GM12878 (cell line): ENCODE results near the gene CCDC88A. TPM values are rescaled to one million over a fixed set of nuclear protein-coding genes. Genes with fewer than 3 reads are reported as not detected.
"Not testable (repeated sequence)": the region's sequence is repeated elsewhere in the genome, so short reads cannot be mapped to it uniquely, and the experiment has no call there.

ENCODE experiments used
- ATAC-seq: fragments of 200-7000 bp; cut with Tn5 transposase; 3 replicates; pipeline ENCODE4 v1.9.1; 2020; ENCODE audit warnings: mild to moderate bottlenecking, moderate library complexity
- BruUV-seq: library from RNA; stranded (reverse); fragments of 400-500 nt; replicated peaks from 2 replicates; lab custom pipeline; 2021; lab: Mats Ljungman, UMichigan
- CTCF ChIA-PET: fragments of 300-600 bp; sonication (Branson Sonifier 250); formaldehyde crosslinking; extraction: SDS; loops from one replicate; lab custom pipeline; 2021; ENCODE audit warnings: inconsistent platforms; lab: Yijun Ruan, JAX
- POLR2A ChIA-PET: fragments of 350-600 bp; formaldehyde crosslinking; extraction: SDS; loops from one replicate; lab custom pipeline; 2021; ENCODE audit warnings: inconsistent platforms; lab: Charles Lee
- RAD21 ChIA-PET: fragments of 300-600 bp; sonication (Branson Sonifier 250); formaldehyde crosslinking; loops from one replicate; lab custom pipeline; 2023; ENCODE audit warnings: antibody characterized with exemption; ENCODE audit not compliant: unreplicated experiment; lab: Charles Lee
- SMC1A ChIA-PET: fragments of 300-600 bp; sonication (Branson Sonifier 250); formaldehyde crosslinking; loops from one replicate; lab custom pipeline; 2023; ENCODE audit not compliant: unreplicated experiment, uncharacterized antibody; lab: Charles Lee
- DNase-seq: peaks from one replicate; pipeline ENCODE4 v3.0.0-alpha.2; 2011; ENCODE audit warnings: low read depth, low spot score
- FAIRE-seq: peaks from 3 replicates; lab custom pipeline; 2011; peaks lifted over from hg19 to GRCh38; lab: Jason Lieb, UNC
- H2AFZ ChIP-seq: 2 replicates; pipeline ENCODE4 v1.6.0; 2011; ENCODE audit warnings: low read depth, low read length, control low read depth; ENCODE audit not compliant: control insufficient read depth
- H3K27ac ChIP-seq: 2 replicates; pipeline ENCODE4 v1.5.1; 2011; ENCODE audit warnings: control low read depth; ENCODE audit not compliant: control insufficient read depth, insufficient read depth
- H3K27me3 ChIP-seq, 2 experiments: replicated peaks in 1 of 2; 2 replicates each; pipeline versions ENCODE4 v1.6.0 to v1.6.1; 2011; ENCODE audit warnings: low read length in 1 of 2; ENCODE audit not compliant: control insufficient read depth in 2 of 2, insufficient read depth in 2 of 2
- H3K36me3 ChIP-seq, 2 experiments: 2 replicates each; pipeline ENCODE4 v1.5.1; 2011; ENCODE audit warnings: low read length in 1 of 2; ENCODE audit not compliant: control insufficient read depth in 2 of 2, insufficient read depth in 2 of 2
- H3K4me1 ChIP-seq: 2 replicates; pipeline ENCODE4 v1.6.1; 2011; ENCODE audit warnings: mild to moderate bottlenecking, low read length, moderate library complexity, mixed read lengths; ENCODE audit not compliant: control insufficient read depth, insufficient read depth
- H3K4me2 ChIP-seq: 2 replicates; pipeline ENCODE4 v1.6.0; 2011; ENCODE audit warnings: control low read depth; ENCODE audit not compliant: control insufficient read depth, insufficient read depth
- H3K4me3 ChIP-seq: fragments of 200-600 bp; sonication (generic); 2 replicates; pipeline ENCODE4 v1.5.1; 2016
- H3K79me2 ChIP-seq: 2 replicates; pipeline ENCODE4 v1.6.0; 2011; ENCODE audit warnings: low read length; ENCODE audit not compliant: control insufficient read depth, insufficient read depth
- H3K9ac ChIP-seq: 2 replicates; pipeline ENCODE4 v1.8.0; 2011; ENCODE audit warnings: low read length, control low read depth, mixed read lengths; ENCODE audit not compliant: control insufficient read depth, insufficient read depth
- H3K9me3 ChIP-seq: replicated peaks from 3 replicates; pipeline ENCODE4 v1.5.1; 2011; ENCODE audit warnings: mild to moderate bottlenecking, low read length; ENCODE audit not compliant: control insufficient read depth, insufficient read depth
- H4K20me1 ChIP-seq: 2 replicates; pipeline ENCODE4 v1.6.0; 2011; ENCODE audit not compliant: control insufficient read depth, insufficient read depth
- ATF7 ChIP-seq: fragments of 450-650 bp; IDR thresholded peaks from 2 replicates; pipeline ENCODE4 v1.6.1; 2016; ENCODE audit warnings: low read depth, mild to moderate bottlenecking
- CREB1 ChIP-seq: IDR thresholded peaks from 2 replicates; pipeline ENCODE4 v1.6.1; 2012; ENCODE audit warnings: low read depth, mild to moderate bottlenecking, inconsistent platforms
- HCFC1 ChIP-seq: fragments of 150-350 bp; IDR thresholded peaks from 2 replicates; pipeline ENCODE4 v1.6.1; 2014; ENCODE audit warnings: low read length
- HDAC6 ChIP-seq: fragments of 200-600 bp; sonication (generic); IDR thresholded peaks from one replicate; pipeline ENCODE4 v1.8.0; 2017; ENCODE audit warnings: antibody characterized with exemption; ENCODE audit not compliant: unreplicated experiment
- NFIC ChIP-seq: IDR thresholded peaks from 2 replicates; pipeline ENCODE4 v1.6.1; 2012; ENCODE audit warnings: low read depth, mild to moderate bottlenecking, inconsistent platforms, low read length, moderate library complexity
- YY1 ChIP-seq: IDR thresholded peaks from 2 replicates; pipeline ENCODE4 v1.6.1; 2011; ENCODE audit warnings: low read depth, mild to moderate bottlenecking, low read length
- WGBS: methylation state at CpG from one replicate; pipeline ENCODE4 v1.1.6; 2016; ENCODE audit warnings: low lambda C conversion rate; ENCODE audit not compliant: insufficient replicate concordance, insufficient coverage; ENCODE audit errors: missing lambda C conversion rate; 5-methylcytosine and 5-hydroxymethylcytosine counted together
- in situ Hi-C: fragments of 300-500 bp; cut with MboI; formaldehyde crosslinking; loops from 9 replicates; pipeline ENCODE4 v1.14.3; 2018; ENCODE audit warnings: mixed read lengths
- intact Hi-C: fragments of 100-400 bp; cut with micrococcal nuclease; formaldehyde crosslinking; loops from one replicate; pipeline ENCODE4 v1.14.2; 2022; ENCODE audit not compliant: unreplicated experiment
- polyA plus RNA-seq, 11 experiments: library from polyadenylated mRNA; depleted of rRNA in 4 of 11; unstranded in 6 of 11; stranded (reverse) in 5 of 11; fragments of >200 nt; fragmentation: Nextera tagmentation in 4 of 11; fragmentation: Illumina TruSeq in 1 of 11; extraction: Ambion mirVana in 4 of 11; extraction: Trizol in 1 of 11; gene quantifications; 1 replicate in 1 of 11; 2 replicates in 10 of 11; pipeline versions ENCODE4 v1.2.1 to v1.2.3, GENCODE V29; 2011 to 2016; ENCODE audit warnings: inconsistent platforms in 2 of 11, missing spikeins in 2 of 11, low read depth in 1 of 11
- total RNA-seq, 4 experiments: library from RNA; depleted of rRNA in 3 of 4; stranded (reverse); fragments of >200 nt in 3 of 4; fragmentation: Illumina TruSeq in 1 of 4; extraction: Trizol in 1 of 4; gene quantifications; 2 replicates each; pipeline versions ENCODE4 v1.2.1 to v1.2.3, GENCODE V29; 2013 to 2021
- TF ChIP-seq, protein P1 (sequence below): fragments of 450-650 bp; IDR thresholded peaks from 2 replicates; pipeline ENCODE4 v1.6.1; 2017; ENCODE audit warnings: borderline replicate concordance
- TF ChIP-seq, protein P2 (sequence below): fragments of 450-650 bp; IDR thresholded peaks from 2 replicates; pipeline ENCODE4 v1.6.1; 2017; ENCODE audit warnings: mild to moderate bottlenecking, low read depth, inconsistent platforms; ENCODE audit not compliant: poor library complexity, severe bottlenecking
- TF ChIP-seq, protein P3 (sequence below): IDR thresholded peaks from 2 replicates; pipeline ENCODE4 v1.6.1; 2011; ENCODE audit warnings: borderline replicate concordance, low read depth, mild to moderate bottlenecking, moderate library complexity, low read length; ENCODE audit not compliant: insufficient read depth, poor library complexity, severe bottlenecking

CCDC88A gene
- total and polyA plus RNA-seq, 10 of the 15 experiments (the other 5 are each of a cell fraction or from before 2014, with no cell fraction given), result 1.8 to 71.6 (median 45.9) TPM

DNA sequence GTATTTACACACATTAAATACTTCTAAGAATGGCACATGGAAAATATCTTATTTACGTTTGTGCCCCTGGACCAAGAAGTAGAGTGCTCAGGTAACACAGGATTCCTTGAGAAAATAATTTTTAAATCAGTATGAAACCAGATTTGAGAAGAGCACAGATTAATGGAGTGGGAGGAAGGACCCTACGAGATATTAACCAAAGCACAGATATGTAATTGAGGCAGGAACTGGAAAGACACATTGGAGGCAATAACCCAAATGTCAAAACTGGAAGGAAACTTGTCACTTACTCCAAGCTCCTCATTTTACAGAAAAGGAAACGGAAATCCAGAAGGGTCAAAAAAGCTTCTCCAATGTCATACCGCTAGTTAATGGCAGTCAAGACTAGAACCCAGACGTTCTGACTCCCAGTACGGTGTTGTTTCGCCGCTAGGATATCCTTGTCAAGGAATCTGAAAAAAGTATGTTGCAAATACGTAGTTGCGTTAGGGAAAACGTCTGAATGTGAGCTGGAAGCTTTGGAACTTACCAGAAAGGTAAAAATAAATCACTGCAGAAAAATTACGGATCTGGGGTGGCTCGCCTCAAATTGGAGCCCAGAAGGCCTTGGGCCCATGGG, 151.3 kb downstream of the CCDC88A start:
- TSS peak; percentile 96 for BruUV-seq
- Histone ChIP-seq H3K4me1 (no peaks in the 10 kb centered on the region), H3K27me3 (no peaks in the 10 kb centered on the region), H3K27ac (peak overlapping the region; percentile 83), H4K20me1 (no peaks in the 10 kb centered on the region), H3K4me3 (peak overlapping the region; percentile 85)
- TF ChIP-seq ATF7 (no peak), CREB1 (no peak), HDAC6 (no peak), YY1 (0 out of 2 replicates have a peak, but pooled peaks have one; percentile 14), HCFC1 (no peak), NFIC (0 out of 2 replicates have a peak, but pooled peaks have one; percentile 18)
- TF ChIP-seq, protein P1, sequence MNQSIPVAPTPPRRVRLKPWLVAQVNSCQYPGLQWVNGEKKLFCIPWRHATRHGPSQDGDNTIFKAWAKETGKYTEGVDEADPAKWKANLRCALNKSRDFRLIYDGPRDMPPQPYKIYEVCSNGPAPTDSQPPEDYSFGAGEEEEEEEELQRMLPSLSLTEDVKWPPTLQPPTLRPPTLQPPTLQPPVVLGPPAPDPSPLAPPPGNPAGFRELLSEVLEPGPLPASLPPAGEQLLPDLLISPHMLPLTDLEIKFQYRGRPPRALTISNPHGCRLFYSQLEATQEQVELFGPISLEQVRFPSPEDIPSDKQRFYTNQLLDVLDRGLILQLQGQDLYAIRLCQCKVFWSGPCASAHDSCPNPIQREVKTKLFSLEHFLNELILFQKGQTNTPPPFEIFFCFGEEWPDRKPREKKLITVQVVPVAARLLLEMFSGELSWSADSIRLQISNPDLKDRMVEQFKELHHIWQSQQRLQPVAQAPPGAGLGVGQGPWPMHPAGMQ, result no peak
- TF ChIP-seq, protein P2, sequence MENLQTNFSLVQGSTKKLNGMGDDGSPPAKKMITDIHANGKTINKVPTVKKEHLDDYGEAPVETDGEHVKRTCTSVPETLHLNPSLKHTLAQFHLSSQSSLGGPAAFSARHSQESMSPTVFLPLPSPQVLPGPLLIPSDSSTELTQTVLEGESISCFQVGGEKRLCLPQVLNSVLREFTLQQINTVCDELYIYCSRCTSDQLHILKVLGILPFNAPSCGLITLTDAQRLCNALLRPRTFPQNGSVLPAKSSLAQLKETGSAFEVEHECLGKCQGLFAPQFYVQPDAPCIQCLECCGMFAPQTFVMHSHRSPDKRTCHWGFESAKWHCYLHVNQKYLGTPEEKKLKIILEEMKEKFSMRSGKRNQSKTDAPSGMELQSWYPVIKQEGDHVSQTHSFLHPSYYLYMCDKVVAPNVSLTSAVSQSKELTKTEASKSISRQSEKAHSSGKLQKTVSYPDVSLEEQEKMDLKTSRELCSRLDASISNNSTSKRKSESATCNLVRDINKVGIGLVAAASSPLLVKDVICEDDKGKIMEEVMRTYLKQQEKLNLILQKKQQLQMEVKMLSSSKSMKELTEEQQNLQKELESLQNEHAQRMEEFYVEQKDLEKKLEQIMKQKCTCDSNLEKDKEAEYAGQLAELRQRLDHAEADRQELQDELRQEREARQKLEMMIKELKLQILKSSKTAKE, result no peak
- TF ChIP-seq, protein P3, sequence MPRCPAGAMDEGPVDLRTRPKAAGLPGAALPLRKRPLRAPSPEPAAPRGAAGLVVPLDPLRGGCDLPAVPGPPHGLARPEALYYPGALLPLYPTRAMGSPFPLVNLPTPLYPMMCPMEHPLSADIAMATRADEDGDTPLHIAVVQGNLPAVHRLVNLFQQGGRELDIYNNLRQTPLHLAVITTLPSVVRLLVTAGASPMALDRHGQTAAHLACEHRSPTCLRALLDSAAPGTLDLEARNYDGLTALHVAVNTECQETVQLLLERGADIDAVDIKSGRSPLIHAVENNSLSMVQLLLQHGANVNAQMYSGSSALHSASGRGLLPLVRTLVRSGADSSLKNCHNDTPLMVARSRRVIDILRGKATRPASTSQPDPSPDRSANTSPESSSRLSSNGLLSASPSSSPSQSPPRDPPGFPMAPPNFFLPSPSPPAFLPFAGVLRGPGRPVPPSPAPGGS, result no peak
- TF ChIP-seq, all 136 proteins: peak for 2
- DNase-seq (no peak), FAIRE-seq (no peak), ATAC-seq (peak; percentile 17)
- H3K4me2 ChIP-seq, result peak overlapping the region; percentile 52
- CTCF ChIA-PET, result interaction anchor here (1.1 to 1.4 kb wide), 2 partner anchors 13 to 163 kb away, joined by 3 read pairs; no protein-coding TSS in a partner anchor
- RAD21 ChIA-PET, result no interaction called here
- SMC1A ChIA-PET, result interaction anchor here (0.8 kb wide), 1 partner anchor 15 kb away, joined by 3 read pairs; no protein-coding TSS in a partner anchor
- in situ Hi-C loops, result no loop called here
- 6% methylated on average over 13 of the region's 13 CpGs for WGBS
- H3K9ac ChIP-seq, result peak overlapping the region; percentile 98
- POLR2A ChIA-PET, result interaction anchor here (0.5 kb wide), 1 partner anchor 27 kb away, joined by 4 read pairs; no protein-coding TSS in a partner anchor
- peaks cover 2 to 8% of the 10 kb centered on the region in 2 experiments; a peak in 2 of 4 replicates for H3K36me3 ChIP-seq
- no peaks in the 10 kb centered on the region for H3K9me3 ChIP-seq
- peaks cover 11% of the 10 kb centered on the region for H3K79me2 ChIP-seq
- peak overlapping the region; percentile 98 for H2AFZ ChIP-seq
- intact Hi-C loops, result loop anchor here (5.0 kb wide), 1 partner anchor 36 kb away; the partner anchor contains the start of genes CLHC1 and RPS27A

DNA sequence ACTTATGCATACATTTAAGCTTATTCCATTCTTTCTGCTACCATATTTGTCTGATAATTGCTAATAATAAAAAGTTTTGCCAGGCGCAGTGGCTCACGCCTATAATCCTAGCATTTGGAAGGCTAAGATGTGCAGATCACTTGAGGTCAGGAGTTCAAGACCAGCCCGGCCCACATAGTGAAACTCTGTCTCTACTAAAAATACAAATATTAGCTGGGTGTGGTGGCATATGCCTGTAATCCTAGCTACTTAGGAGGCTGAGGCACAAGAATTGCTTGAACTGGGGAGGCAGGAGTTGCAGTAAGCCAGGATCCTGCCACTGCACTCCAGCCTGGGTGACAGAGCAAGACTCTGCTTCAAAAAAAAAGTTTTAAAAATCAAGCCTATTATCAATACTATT, 160.1 kb downstream of the CCDC88A start:
- H3K36me3 ChIP-seq, result peaks cover 3 to 12% of the 10 kb centered on the region in 2 experiments
- H4K20me1 ChIP-seq, H3K9me3 ChIP-seq, H3K9ac ChIP-seq, BruUV-seq, H3K4me3 ChIP-seq, H2AFZ ChIP-seq, H3K79me2 ChIP-seq, H3K27me3 ChIP-seq, H3K4me1 ChIP-seq, in situ Hi-C loops, ATAC-seq, POLR2A ChIA-PET, intact Hi-C loops, DNase-seq, H3K4me2 ChIP-seq, FAIRE-seq, H3K27ac ChIP-seq: not testable (repeated sequence)
- SMC1A ChIA-PET, result interaction anchor here (0.8 to 1.0 kb wide), 2 partner anchors 22 to 107 kb away, joined by 3 to 4 read pairs; no protein-coding TSS in a partner anchor
- RAD21 ChIA-PET, result interaction anchor here (0.6 kb wide), 1 partner anchor 10 kb away, joined by 3 read pairs; no protein-coding TSS in a partner anchor
- WGBS, result 95% methylated on average over 3 of the region's 3 CpGs
- CTCF ChIA-PET, result interaction anchor here (0.9 to 1.6 kb wide), 2 partner anchors 17 to 171 kb away, joined by 3 to 4 read pairs; no protein-coding TSS in a partner anchor
